Vagina (tissue), 2 donors: ENCODE measurements around the gene FGGY. TPM values are rescaled to one million over a fixed set of nuclear protein-coding genes. Genes with fewer than 3 reads are reported as not detected.
A peak's percentile ranks its signal among the peaks of the same experiment; 100 is the strongest.

ENCODE experiments used
- DNase-seq, 2 donors: peaks; one replicate each; pipeline ENCODE4 v3.0.0-alpha.2; 2017; ENCODE audit errors: extremely low spot score in 2 of 2
- H3K27ac ChIP-seq: fragments of 200-600 bp; sonication (generic); one replicate; pipeline ENCODE4 v1.5.1; 2019
- H3K27me3 ChIP-seq: fragments of 200-600 bp; sonication (generic); one replicate; pipeline ENCODE4 v1.5.1; 2019
- H3K36me3 ChIP-seq, 2 donors: fragments of 200-600 bp; sonication (generic); one replicate each; pipeline ENCODE4 v1.5.1; 2017 to 2019
- H3K4me1 ChIP-seq: fragments of 200-600 bp; sonication (generic); one replicate; pipeline ENCODE4 v1.5.1; 2019
- H3K4me3 ChIP-seq, 2 donors: fragments of 200-600 bp; sonication (generic); 1 replicate in 1 of 2; 2 replicates in 1 of 2; pipeline ENCODE4 v1.5.1; 2016 to 2019
- H3K9me3 ChIP-seq: fragments of 200-600 bp; sonication (generic); one replicate; pipeline ENCODE4 v1.5.1; 2019
- CTCF ChIP-seq, 3 experiments: fragments of 450-650 bp in 2 of 3; fragments of 200-600 bp in 1 of 3; sonication (generic) in 1 of 3; IDR thresholded peaks; one replicate each; pipeline ENCODE4 v1.5.1; 2017 to 2019; ENCODE audit warnings: antibody characterized with exemption in 3 of 3, mild to moderate bottlenecking in 2 of 3, moderate library complexity in 2 of 3
- POLR2A ChIP-seq, 2 donors: fragments of 450-650 bp; IDR thresholded peaks; one replicate each; pipeline ENCODE4 v1.6.1; 2017; ENCODE audit warnings: antibody characterized with exemption in 2 of 2, mild to moderate bottlenecking in 2 of 2, moderate library complexity in 2 of 2
- POLR2AphosphoS5 ChIP-seq, 2 donors: sonication (generic); formaldehyde crosslinking; IDR thresholded peaks; one replicate each; pipeline ENCODE4 v1.9.0; 2017; ENCODE audit warnings: antibody characterized with exemption in 2 of 2, mild to moderate bottlenecking in 2 of 2, low read depth in 1 of 2; ENCODE audit not compliant: insufficient read depth in 1 of 2
- intact Hi-C: fragments of 100-400 bp; cut with DNase I; formaldehyde crosslinking; loops from one replicate; pipeline ENCODE4 v1.15.1; 2023
- total RNA-seq: library from RNA; depleted of rRNA; stranded (reverse); fragments of >200 nt; gene quantifications from one replicate; pipeline ENCODE4 v1.2.3, GENCODE V29; 2016

The FGGY gene
- total RNA-seq, 1 donor from 2014 or later, result 11.8 TPM

GRCh38 chr1:59691261-59691660 lies 394.4 kb downstream of the FGGY start:
- peak overlapping the region; percentile 73 for H3K27ac ChIP-seq
- peaks cover 31% of the 10 kb centered on the region for H3K4me1 ChIP-seq
- H3K4me3 ChIP-seq, result no peak overlapping the region
- DNase-seq, result no peak
- H3K9me3 ChIP-seq, result no peaks in the 10 kb centered on the region
- no peak for TF ChIP-seq POLR2A (IDR thresholded peaks at IDR 0.05)
- TF ChIP-seq POLR2AphosphoS5 (IDR thresholded peaks at IDR 0.05; ENCODE audit: insufficient read depth in 1 of 2, low read depth in 1 of 2), result peak in 1 of 2 donors; percentile 74
- no peak for TF ChIP-seq CTCF (IDR thresholded peaks at IDR 0.05)
- no peaks in the 10 kb centered on the region for H3K27me3 ChIP-seq
- no peaks in the 10 kb centered on the region for H3K36me3 ChIP-seq
- intact Hi-C loops, result no loop called here

DNA sequence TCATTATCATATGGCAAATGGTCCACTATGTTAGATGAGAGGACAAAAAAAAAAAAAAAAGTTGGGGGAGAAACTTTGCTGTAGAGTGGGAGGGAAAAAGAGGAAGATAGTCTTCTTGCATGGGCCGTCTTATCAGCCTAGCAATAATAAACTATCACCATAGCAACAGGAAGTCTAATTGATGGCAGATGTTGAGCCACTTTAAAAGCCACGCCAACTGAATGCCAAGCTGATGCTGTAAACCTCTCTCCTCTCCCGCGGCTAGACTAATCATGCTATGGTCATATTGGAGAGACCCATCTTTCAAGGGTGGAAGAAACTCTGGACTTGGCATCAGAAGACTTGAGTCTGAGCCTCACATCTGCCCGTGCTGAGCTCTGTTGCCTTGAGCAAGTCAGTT lies 395.7 kb downstream of the FGGY start:
- H3K36me3 ChIP-seq, result no peaks in the 10 kb centered on the region
- H3K4me1 ChIP-seq, result peaks cover 21% of the 10 kb centered on the region
- TF ChIP-seq POLR2A (IDR thresholded peaks at IDR 0.05) (no peak), POLR2AphosphoS5 (IDR thresholded peaks at IDR 0.05; ENCODE audit: insufficient read depth in 1 of 2, low read depth in 1 of 2) (no peak), CTCF (IDR thresholded peaks at IDR 0.05) (no peak)
- H3K27ac ChIP-seq, result peak overlapping the region; percentile 13
- no peak for DNase-seq
- H3K4me3 ChIP-seq, result no peak overlapping the region
- no peaks in the 10 kb centered on the region for H3K9me3 ChIP-seq
- intact Hi-C loops, result no loop called here
- H3K27me3 ChIP-seq, result no peaks in the 10 kb centered on the region

DNA sequence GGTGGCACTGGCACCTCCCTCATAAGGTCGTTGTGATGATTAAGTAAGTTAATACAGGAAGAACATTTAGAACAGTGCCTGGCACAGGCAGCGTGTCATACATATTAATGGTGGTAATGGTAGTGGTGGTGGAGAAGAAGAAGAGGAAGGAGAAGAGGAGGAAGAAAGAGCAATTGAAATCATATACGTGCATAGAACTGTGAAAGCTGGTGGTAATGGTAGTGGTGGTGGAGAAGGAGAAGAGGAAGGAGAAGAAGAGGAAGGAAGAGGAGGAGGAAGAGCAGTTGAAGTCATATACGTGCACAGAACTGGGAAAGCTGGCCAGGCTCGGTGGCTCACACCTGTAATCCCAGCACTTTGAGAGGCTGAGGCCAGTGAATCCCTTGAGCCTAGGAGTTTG lies 396.5 kb downstream of the FGGY start:
- Histone ChIP-seq H3K4me1 (peaks cover 24% of the 10 kb centered on the region), H3K9me3 (no peaks in the 10 kb centered on the region), H3K4me3 (no peak overlapping the region), H3K27ac (peak overlapping the region; percentile 13), H3K36me3 (no peaks in the 10 kb centered on the region), H3K27me3 (no peaks in the 10 kb centered on the region)
- no peak for DNase-seq
- TF ChIP-seq POLR2A (IDR thresholded peaks at IDR 0.05) (no peak), CTCF (IDR thresholded peaks at IDR 0.05) (no peak), POLR2AphosphoS5 (IDR thresholded peaks at IDR 0.05; ENCODE audit: insufficient read depth in 1 of 2, low read depth in 1 of 2) (no peak)
- intact Hi-C loops, result no loop called here

- Histone ChIP-seq H3K4me1 (peaks cover 24% of the 10 kb centered on the region), H3K27ac (no peak overlapping the region), H3K9me3 (no peaks in the 10 kb centered on the region), H3K36me3 (no peaks in the 10 kb centered on the region), H3K4me3 (no peak overlapping the region), H3K27me3 (no peaks in the 10 kb centered on the region)
- no peak for TF ChIP-seq POLR2A (IDR thresholded peaks at IDR 0.05)
- no peak for DNase-seq
- intact Hi-C loops, result no loop called here
Measured at GRCh38 chr1:59695252-59695651, 398.4 kb downstream of the FGGY start.

DNA sequence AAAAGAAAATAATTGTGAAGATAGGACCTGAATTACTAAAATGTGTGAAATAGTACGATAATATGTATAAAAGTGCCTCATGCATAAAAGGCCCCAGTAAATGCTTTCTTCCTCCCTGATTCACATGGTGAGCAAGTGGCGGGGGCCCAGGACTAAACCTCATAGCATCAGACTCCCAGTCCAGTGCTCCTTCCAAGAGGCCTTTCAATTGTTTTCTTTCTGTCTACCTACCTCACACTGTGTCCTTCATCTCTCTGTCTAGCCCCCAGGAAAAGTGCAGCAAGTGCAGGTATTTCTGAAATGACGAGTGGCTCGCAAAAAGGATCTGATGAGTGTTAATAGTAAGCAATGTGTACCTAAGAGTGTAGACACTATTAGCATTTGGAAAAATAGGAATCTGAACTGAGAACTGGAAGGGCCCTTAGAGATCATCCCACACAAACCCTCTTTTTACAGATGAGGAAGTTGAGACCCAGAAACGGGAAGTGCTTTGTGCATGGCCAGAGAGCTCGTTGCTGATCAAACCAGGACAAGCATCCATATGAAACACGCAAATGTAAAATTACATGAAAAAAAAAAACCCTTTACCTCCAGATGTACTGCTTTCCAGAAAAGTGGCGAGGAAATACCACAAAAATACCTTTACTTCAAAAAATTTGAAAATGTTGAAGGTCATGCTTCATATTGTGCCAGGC lies 399.7 kb downstream of the FGGY start:
- H3K4me1 ChIP-seq, result peaks cover 17% of the 10 kb centered on the region
- H3K27me3 ChIP-seq, result no peaks in the 10 kb centered on the region
- no peaks in the 10 kb centered on the region for H3K9me3 ChIP-seq
- no peak overlapping the region for H3K4me3 ChIP-seq
- no peak for TF ChIP-seq CTCF (IDR thresholded peaks at IDR 0.05)
- no peak for TF ChIP-seq POLR2AphosphoS5 (IDR thresholded peaks at IDR 0.05; ENCODE audit: insufficient read depth in 1 of 2, low read depth in 1 of 2)
- TF ChIP-seq POLR2A (IDR thresholded peaks at IDR 0.05), result no peak
- intact Hi-C loops, result no loop called here
- H3K27ac ChIP-seq, result no peak overlapping the region
- H3K36me3 ChIP-seq, result no peaks in the 10 kb centered on the region
- DNase-seq, result no peak
